ENCODE results near the gene PDE7B. TPM values are rescaled to one million over a fixed set of nuclear protein-coding genes. Genes with fewer than 3 reads are reported as not detected.

Gene PDE7B
- total RNA-seq, 1 experiment from 2014 or later, result not detected

DNA sequence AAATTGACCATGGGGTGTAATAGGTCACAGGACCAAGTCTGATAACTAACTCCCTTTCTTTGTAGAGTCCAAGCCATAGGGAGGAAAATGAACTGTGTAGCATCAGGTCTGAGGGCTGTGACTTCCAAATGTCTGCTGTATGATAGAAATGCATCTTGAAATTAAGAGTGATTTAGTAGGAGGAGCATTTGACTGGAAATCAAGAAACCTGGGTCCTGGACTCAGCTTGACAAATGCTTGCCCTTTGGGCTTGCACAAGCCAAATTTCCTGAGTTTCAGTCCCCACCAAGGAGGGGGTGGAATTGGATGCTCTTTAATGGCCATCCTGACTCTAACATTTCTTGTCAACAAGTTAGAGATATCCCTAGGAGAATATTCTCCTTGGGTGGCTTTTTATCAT lies 187.0 kb downstream of the PDE7B start:
- BruUV-seq (replicated peaks), result no TSS peak
- no peak for DNase-seq (ENCODE audit: low spot score)
- intact Hi-C loops (cut with micrococcal nuclease; ENCODE audit: unreplicated experiment), result no loop called here
- POLR2A ChIA-PET (ENCODE audit: low non-redundant PET), result no interaction called here
- TF ChIP-seq EZH2 (IDR thresholded peaks at IDR 0.05; ENCODE audit: borderline replicate concordance, low read depth, low read length, poor library complexity, severe bottlenecking), result no peak
- TF ChIP-seq CTCF (conservative IDR thresholded peaks at IDR 0.05; ENCODE audit: low read depth, low read length), result no peak
- no peak overlapping the region for H3K4me3 ChIP-seq (ENCODE audit: low read depth, low read length, poor library complexity, severe bottlenecking)
- no peak overlapping the region for H3K27ac ChIP-seq (ENCODE audit: low read depth, low read length, poor library complexity, severe bottlenecking)
- H3K9me3 ChIP-seq (ENCODE audit: low read depth, low read length, poor library complexity, severe bottlenecking), result no peaks in the 10 kb centered on the region
- H3K36me3 ChIP-seq (ENCODE audit: insufficient read depth, low read length, poor library complexity, severe bottlenecking), result no peaks in the 10 kb centered on the region
- CTCF ChIA-PET, result no interaction called here
- H3K4me1 ChIP-seq (ENCODE audit: insufficient read depth, low read length, poor library complexity, severe bottlenecking), result peaks cover 3% of the 10 kb centered on the region
- no peaks in the 10 kb centered on the region for H3K27me3 ChIP-seq (replicated peaks; ENCODE audit: insufficient read depth, low read depth, low read length, poor library complexity)

GRCh38 chr6:136039185-136039584 lies 187.7 kb downstream of the PDE7B start:
- intact Hi-C loops (cut with micrococcal nuclease; ENCODE audit: unreplicated experiment), result no loop called here
- no peak for DNase-seq (ENCODE audit: low spot score)
- H3K27ac ChIP-seq (ENCODE audit: low read depth, low read length, poor library complexity, severe bottlenecking), result no peak overlapping the region
- CTCF ChIA-PET, result no interaction called here
- H3K4me1 ChIP-seq (ENCODE audit: insufficient read depth, low read length, poor library complexity, severe bottlenecking), result peaks cover 3% of the 10 kb centered on the region
- H3K4me3 ChIP-seq (ENCODE audit: low read depth, low read length, poor library complexity, severe bottlenecking), result no peak overlapping the region
- POLR2A ChIA-PET (ENCODE audit: low non-redundant PET), result no interaction called here
- no TSS peak for BruUV-seq (replicated peaks)
- TF ChIP-seq EZH2 (IDR thresholded peaks at IDR 0.05; ENCODE audit: borderline replicate concordance, low read depth, low read length, poor library complexity, severe bottlenecking) (no peak), CTCF (conservative IDR thresholded peaks at IDR 0.05; ENCODE audit: low read depth, low read length) (no peak)
- H3K36me3 ChIP-seq (ENCODE audit: insufficient read depth, low read length, poor library complexity, severe bottlenecking), result no peaks in the 10 kb centered on the region
- H3K9me3 ChIP-seq (ENCODE audit: low read depth, low read length, poor library complexity, severe bottlenecking), result no peaks in the 10 kb centered on the region
- no peaks in the 10 kb centered on the region for H3K27me3 ChIP-seq (replicated peaks; ENCODE audit: insufficient read depth, low read depth, low read length, poor library complexity)

DNA sequence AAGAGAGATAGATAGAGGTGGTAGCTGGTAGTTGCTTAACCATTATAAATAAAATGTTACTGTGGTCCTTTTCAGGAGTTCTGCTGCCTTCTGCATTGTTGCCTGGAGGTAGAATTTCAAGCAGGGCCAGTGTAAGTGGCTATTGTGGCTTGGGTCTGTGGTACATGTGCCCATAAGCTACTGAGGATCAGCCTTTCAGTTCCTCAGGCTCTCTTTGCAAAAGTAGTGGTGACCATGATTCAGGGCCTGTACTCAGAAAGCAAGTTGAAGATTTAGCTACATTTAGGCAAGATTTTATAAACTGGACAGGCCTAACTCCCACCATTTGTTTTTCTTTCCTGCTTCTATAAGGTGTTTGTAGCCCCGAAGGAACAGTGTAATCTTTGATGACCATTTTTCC lies 199.0 kb downstream of the PDE7B start:
- TSS peak; percentile 64 for BruUV-seq (replicated peaks)
- Histone ChIP-seq H3K36me3 (ENCODE audit: insufficient read depth, low read length, poor library complexity, severe bottlenecking) (no peaks in the 10 kb centered on the region), H3K4me1 (ENCODE audit: insufficient read depth, low read length, poor library complexity, severe bottlenecking) (peaks cover 35% of the 10 kb centered on the region), H3K4me3 (ENCODE audit: low read depth, low read length, poor library complexity, severe bottlenecking) (no peak overlapping the region), H3K27me3 (replicated peaks; ENCODE audit: insufficient read depth, low read depth, low read length, poor library complexity) (no peaks in the 10 kb centered on the region), H3K9me3 (ENCODE audit: low read depth, low read length, poor library complexity, severe bottlenecking) (no peaks in the 10 kb centered on the region), H3K27ac (ENCODE audit: low read depth, low read length, poor library complexity, severe bottlenecking) (peak overlapping the region; percentile 88)
- DNase-seq (ENCODE audit: low spot score), result no peak
- TF ChIP-seq EZH2 (IDR thresholded peaks at IDR 0.05; ENCODE audit: borderline replicate concordance, low read depth, low read length, poor library complexity, severe bottlenecking) (no peak), CTCF (conservative IDR thresholded peaks at IDR 0.05; ENCODE audit: low read depth, low read length) (no peak)
- ChIA-PET CTCF (no interaction called here), POLR2A (ENCODE audit: low non-redundant PET) (no interaction called here)
- intact Hi-C loops (cut with micrococcal nuclease; ENCODE audit: unreplicated experiment), result no loop called here

All from A673 (cell line).